Measurements from ENCODE around the gene DTX1.

DNA sequence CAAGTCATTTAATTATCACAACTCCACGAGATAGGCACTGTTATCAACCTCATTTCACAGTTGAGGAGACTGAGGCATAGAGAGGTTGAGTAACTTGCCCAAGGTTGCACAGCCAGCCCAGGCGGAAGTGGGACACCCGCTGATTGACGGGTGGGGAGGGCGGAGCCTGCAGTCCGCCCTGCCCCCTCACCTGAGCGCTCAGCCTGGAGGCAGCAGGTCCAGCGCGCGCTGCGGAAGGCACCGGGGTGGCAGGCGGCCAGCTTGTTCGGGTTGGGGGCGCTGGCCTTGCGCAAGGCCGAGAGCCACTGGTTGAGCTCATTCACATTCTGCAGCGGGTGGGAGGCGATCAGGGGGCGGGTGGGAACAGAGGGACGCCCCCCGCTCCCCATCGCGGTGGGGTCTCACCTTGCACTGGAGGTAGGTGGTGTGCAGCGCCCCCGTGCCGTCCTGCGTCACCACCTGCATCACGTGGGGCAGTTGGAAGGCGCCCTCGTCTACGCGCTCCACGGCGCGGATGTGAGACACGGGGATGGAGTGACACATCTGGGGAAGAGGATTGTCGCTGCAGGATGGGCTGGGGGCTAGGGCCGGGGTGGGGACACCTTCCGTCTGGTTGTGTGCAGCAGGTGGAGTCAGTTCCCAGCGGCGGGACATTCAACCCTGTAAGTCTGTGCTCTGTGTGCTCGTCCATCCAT lies 47.4 kb downstream of the DTX1 start:
- TF ChIP-seq, protein P1, sequence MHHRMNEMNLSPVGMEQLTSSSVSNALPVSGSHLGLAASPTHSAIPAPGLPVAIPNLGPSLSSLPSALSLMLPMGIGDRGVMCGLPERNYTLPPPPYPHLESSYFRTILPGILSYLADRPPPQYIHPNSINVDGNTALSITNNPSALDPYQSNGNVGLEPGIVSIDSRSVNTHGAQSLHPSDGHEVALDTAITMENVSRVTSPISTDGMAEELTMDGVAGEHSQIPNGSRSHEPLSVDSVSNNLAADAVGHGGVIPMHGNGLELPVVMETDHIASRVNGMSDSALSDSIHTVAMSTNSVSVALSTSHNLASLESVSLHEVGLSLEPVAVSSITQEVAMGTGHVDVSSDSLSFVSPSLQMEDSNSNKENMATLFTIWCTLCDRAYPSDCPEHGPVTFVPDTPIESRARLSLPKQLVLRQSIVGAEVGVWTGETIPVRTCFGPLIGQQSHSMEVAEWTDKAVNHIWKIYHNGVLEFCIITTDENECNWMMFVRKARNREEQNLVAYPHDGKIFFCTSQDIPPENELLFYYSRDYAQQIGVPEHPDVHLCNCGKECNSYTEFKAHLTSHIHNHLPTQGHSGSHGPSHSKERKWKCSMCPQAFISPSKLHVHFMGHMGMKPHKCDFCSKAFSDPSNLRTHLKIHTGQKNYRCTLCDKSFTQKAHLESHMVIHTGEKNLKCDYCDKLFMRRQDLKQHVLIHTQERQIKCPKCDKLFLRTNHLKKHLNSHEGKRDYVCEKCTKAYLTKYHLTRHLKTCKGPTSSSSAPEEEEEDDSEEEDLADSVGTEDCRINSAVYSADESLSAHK (tag by site-specific recombination; IDR thresholded peaks at IDR 0.05), result no peak
- no peak for TF ChIP-seq ZNF302 (tag by site-specific recombination; IDR thresholded peaks at IDR 0.05; ENCODE audit: low read depth)

All from HEK293 (cell line).